Ectodermal cell (in vitro differentiated cells): ENCODE results near the gene PRDM15.

Experiments
- H3K27ac ChIP-seq: 2 replicates; pipeline ENCODE4 v1.7.0; 2013; ENCODE audit warnings: mild to moderate bottlenecking, low read depth, low read length; ENCODE audit not compliant: insufficient read depth, poor library complexity, severe bottlenecking
- H3K27me3 ChIP-seq: 2 replicates; pipeline ENCODE4 v1.7.0; 2013; ENCODE audit warnings: mild to moderate bottlenecking, low read length; ENCODE audit not compliant: insufficient read depth, control insufficient read depth, poor library complexity, severe bottlenecking
- H3K36me3 ChIP-seq: one replicate; pipeline ENCODE4 v1.7.0; 2013; ENCODE audit warnings: low read length; ENCODE audit not compliant: control insufficient read depth, insufficient read depth
- H3K4me1 ChIP-seq: one replicate; pipeline ENCODE4 v1.7.0; 2013; ENCODE audit warnings: low read length; ENCODE audit not compliant: control insufficient read depth, insufficient read depth
- H3K4me3 ChIP-seq: 2 replicates; pipeline ENCODE4 v1.7.0; 2013; ENCODE audit warnings: low read depth, low read length, control low read depth; ENCODE audit not compliant: insufficient read depth
- H3K9me3 ChIP-seq: 2 replicates; pipeline ENCODE4 v1.7.0; 2013; ENCODE audit warnings: mild to moderate bottlenecking, low read length, moderate library complexity; ENCODE audit not compliant: control insufficient read depth
- WGBS, 2 experiments: methylation state at CpG; one replicate each; pipeline ENCODE4 v1.1.7; 2013; ENCODE audit warnings: missing lambda C conversion rate in 2 of 2; 5-methylcytosine and 5-hydroxymethylcytosine counted together

The PRDM15 gene

DNA sequence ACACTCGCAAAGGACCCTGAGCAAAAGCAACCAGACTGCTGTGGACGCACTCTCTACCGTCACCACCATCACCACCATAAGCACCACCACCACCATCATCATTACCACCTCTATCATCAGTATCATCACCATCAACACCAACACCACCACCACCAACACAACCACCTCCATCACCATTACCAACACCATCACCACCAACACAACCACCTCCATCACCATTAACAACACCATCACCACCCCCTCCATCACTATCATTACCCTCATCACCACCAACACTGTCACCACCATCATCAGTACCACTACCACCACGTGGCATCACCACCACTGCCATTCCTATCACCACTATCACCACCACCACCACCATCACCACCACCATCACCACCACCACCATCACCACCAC, 73.5 kb downstream of the PRDM15 start:
- Histone ChIP-seq H3K27ac (no peak overlapping the region), H3K4me3 (no peak overlapping the region)
- 89 to 94% methylated on average over 4 of the region's 4 CpGs for WGBS, 2 experiments

DNA sequence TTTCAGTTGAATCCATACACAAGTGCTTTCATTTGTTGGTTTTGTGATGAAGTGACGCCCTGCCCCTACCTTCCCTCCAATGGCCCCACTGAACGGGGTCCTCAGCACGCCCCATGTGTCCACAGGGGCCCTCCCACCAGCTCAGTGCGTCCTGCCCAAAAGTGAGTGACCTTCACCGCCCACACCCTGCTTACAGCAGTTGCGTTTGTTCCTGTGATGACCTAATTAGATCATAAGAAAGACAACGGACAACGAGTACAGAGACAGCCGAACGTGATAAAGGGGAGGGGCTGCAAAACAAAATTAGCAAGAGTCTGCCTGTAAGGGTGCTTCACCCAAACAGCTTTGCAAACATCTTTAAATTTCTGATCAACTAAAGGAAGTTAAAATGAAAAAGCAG, 74.1 kb downstream of the PRDM15 start:
- Histone ChIP-seq H3K36me3 (no peaks in the 10 kb centered on the region), H3K27ac (no peak overlapping the region), H3K4me3 (no peak overlapping the region), H3K9me3 (no peaks in the 10 kb centered on the region), H3K4me1 (no peaks in the 10 kb centered on the region), H3K27me3 (no peaks in the 10 kb centered on the region)
- 93 to 97% methylated on average over 10 of the region's 10 CpGs for WGBS, 2 experiments

More for the DNA sequence above, 73.5 kb downstream of the PRDM15 start:
- Histone ChIP-seq H3K4me1 (no peaks in the 10 kb centered on the region), H3K27me3 (no peaks in the 10 kb centered on the region), H3K36me3 (no peaks in the 10 kb centered on the region), H3K9me3 (no peaks in the 10 kb centered on the region)

DNA sequence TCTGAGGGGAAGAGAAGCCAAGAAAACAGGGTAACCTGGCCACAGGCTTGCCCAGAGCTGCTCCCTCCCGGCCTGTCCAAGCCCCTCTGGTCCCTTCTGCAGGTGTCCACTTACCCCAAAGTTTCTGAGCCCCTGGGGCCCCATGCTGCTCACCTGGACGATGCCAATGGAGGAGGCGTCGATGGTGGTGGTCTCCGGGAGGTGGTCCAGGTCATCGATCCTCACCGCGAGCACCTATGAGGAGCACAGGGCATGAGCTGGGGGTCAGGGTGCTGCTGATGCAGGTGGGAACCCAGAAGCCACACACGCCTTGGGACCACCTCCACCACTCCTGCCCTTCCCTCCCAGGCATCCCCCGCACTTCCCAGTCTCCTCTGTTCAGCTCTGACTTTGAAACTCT, 74.8 kb downstream of the PRDM15 start:
- no peak overlapping the region for H3K27ac ChIP-seq
- no peaks in the 10 kb centered on the region for H3K36me3 ChIP-seq
- no peaks in the 10 kb centered on the region for H3K27me3 ChIP-seq
- H3K4me1 ChIP-seq, result no peaks in the 10 kb centered on the region
- no peaks in the 10 kb centered on the region for H3K9me3 ChIP-seq
- no peak overlapping the region for H3K4me3 ChIP-seq
- 96 to 98% methylated on average over 10 of the region's 10 CpGs for WGBS, 2 experiments

DNA sequence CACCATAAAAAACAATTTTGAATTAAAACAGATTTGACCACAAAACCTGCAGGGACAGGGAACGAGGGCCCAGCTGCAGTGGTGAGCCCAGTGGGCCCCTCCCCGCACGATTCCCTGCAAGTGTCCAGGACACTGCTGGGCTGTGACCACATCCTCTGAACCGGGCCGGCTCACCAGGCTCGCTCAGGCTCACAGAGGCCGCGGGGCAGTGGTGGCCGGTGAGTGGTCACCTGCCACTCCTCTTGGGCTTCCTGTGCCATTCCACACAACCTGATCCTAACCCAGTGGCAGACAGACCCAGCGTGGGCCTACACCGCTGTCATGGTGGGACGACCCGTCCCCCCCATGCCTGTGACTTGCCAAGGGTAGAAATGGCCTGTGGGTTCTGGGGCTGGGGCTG, 75.8 kb downstream of the PRDM15 start:
- no peaks in the 10 kb centered on the region for H3K4me1 ChIP-seq
- no peaks in the 10 kb centered on the region for H3K9me3 ChIP-seq
- H3K27me3 ChIP-seq, result no peaks in the 10 kb centered on the region
- no peak overlapping the region for H3K27ac ChIP-seq
- 94% methylated on average over 13 of the region's 13 CpGs for WGBS, 2 experiments
- H3K36me3 ChIP-seq, result no peaks in the 10 kb centered on the region
- no peak overlapping the region for H3K4me3 ChIP-seq

DNA sequence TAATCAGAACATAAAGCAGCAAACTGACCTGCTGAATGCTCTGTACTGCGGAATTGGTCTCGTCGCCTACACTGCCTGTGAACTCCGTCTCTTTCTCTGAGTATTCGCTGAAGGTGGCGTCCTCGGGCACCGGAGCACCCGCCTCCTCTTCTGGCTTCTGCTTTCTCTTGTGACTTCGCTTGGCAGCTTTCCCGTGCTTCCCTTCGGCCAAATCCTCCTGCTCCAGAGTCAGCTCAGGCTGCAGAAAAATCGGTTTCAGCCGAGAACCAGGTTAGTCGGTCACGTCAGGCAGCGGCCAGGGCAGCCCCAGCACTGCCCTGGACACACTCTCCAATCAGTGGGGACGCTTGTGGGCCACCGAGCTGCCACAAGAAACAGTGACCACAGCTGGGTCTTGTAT, 76.5 kb downstream of the PRDM15 start:
- 94% methylated on average over 19 of the region's 19 CpGs for WGBS, 2 experiments
- H3K4me3 ChIP-seq, result no peak overlapping the region
- H3K27me3 ChIP-seq, result no peaks in the 10 kb centered on the region
- H3K9me3 ChIP-seq, result no peaks in the 10 kb centered on the region
- H3K36me3 ChIP-seq, result no peaks in the 10 kb centered on the region
- no peaks in the 10 kb centered on the region for H3K4me1 ChIP-seq
- H3K27ac ChIP-seq, result no peak overlapping the region

DNA sequence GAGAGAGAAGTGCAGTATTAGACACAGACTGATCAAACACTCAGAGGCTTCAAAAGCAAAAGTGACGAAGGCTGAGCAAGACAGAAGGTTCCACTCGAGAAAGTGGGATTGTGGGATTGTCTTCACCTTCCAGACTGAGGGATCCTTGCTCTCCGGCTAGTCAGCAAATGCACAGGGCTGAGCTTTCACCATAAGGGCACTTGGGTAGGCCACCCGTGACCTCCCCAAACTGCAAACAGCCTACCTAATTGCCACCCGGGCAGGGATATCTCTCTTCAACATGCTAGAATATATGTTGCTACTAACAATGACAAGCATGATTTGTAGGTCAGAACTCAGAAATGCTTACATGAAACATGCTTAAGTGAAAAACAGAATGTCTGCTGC, 77.0 kb downstream of the PRDM15 start:
- H3K4me3 ChIP-seq, result no peak overlapping the region
- no peak overlapping the region for H3K27ac ChIP-seq
- no peaks in the 10 kb centered on the region for H3K36me3 ChIP-seq
- H3K4me1 ChIP-seq, result no peaks in the 10 kb centered on the region
- no peaks in the 10 kb centered on the region for H3K27me3 ChIP-seq
- WGBS, 2 experiments, result 92 to 96% methylated on average over 5 of the region's 5 CpGs
- no peaks in the 10 kb centered on the region for H3K9me3 ChIP-seq

DNA sequence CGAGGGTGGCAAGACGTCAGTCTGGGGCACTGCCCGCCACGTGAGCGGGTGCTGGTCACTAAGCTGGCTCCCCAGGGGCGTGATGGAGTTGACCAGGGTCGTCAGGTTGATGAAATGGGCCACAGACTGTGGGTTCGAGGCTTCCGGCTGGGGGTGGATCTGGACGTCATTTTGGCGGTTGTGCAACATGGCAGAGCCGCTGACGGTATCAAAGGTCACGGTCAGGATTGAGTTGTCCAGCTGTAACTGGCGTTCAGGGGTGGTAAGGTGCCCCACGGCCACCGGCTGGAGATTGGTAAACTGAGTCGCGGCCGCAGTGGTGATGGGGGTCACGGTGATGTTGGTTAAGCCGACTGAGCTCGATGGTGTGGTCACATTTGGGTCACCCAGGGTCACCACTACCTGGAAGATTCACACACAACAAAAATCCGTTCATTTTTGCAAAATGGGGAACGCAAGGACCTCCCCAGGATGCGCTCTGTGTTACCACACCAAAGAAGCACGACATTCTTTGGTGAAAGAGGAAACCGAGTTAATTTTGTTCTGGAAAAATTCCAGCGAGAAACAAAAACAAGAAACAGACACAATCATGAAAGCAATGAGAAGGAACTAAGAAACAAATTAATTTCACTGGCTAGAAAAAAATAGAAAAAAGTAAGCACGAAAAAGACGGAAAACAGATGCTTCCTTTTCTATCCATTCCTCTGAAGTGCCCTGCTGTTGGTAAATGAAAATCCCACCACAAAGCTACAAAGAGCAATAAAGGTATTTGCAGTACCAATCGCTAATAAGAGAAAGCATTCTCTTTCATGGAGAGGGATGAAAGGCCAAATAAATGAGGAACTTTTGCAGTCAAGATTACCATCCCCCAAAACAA, 77.6 kb downstream of the PRDM15 start:
- no peaks in the 10 kb centered on the region for H3K36me3 ChIP-seq
- no peak overlapping the region for H3K27ac ChIP-seq
- no peak overlapping the region for H3K4me3 ChIP-seq
- H3K27me3 ChIP-seq, result no peaks in the 10 kb centered on the region
- no peaks in the 10 kb centered on the region for H3K9me3 ChIP-seq
- WGBS, 2 experiments, result 92 to 94% methylated on average over 32 of the region's 32 CpGs
- H3K4me1 ChIP-seq, result no peaks in the 10 kb centered on the region

DNA sequence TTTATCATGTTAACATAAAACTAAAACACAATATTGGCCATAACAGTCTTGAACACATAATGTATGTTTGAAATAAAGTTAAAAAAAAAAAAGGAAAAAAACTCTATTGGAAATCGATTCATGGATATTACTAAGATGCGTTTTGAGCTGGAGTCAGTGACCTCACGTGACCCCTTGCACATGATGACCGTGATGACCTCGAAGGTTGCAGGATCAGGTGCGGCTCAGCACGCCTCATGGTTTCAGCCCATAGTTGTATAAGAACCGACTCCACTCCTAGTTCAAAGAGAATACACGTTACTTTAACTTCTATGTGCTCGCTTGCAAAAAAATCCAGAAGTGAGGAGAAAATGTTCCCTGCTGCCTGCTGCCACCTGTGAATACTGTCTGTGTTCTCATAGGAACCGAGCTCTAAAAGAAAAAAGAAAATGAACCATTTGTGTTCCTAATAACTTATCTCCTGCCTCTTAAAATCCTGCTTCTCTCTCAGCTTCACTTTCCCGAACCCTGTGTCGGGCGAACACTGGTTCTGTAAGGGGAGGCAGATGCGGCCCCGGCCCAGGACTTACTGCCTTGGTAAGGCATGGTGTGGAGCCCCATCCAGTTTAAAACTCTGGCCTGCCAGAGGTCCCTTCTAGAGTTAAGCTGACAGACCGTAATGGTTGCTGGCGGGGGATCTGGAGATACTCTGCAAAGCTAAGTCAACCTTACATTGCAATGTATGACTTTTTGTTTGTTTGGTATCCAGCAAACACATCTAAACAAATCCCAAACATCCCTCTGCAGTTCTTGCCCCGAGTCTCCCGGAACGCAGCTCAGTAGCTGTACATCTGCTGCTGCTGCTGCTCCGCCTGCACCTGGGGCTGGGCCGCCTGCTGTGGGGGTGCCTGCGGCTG, 78.5 kb downstream of the PRDM15 start:
- no peaks in the 10 kb centered on the region for H3K9me3 ChIP-seq
- no peaks in the 10 kb centered on the region for H3K27me3 ChIP-seq
- H3K27ac ChIP-seq, result no peak overlapping the region
- H3K4me3 ChIP-seq, result no peak overlapping the region
- H3K4me1 ChIP-seq, result no peaks in the 10 kb centered on the region
- no peaks in the 10 kb centered on the region for H3K36me3 ChIP-seq
- 91 to 92% methylated on average over 24 of the region's 24 CpGs for WGBS, 2 experiments

DNA sequence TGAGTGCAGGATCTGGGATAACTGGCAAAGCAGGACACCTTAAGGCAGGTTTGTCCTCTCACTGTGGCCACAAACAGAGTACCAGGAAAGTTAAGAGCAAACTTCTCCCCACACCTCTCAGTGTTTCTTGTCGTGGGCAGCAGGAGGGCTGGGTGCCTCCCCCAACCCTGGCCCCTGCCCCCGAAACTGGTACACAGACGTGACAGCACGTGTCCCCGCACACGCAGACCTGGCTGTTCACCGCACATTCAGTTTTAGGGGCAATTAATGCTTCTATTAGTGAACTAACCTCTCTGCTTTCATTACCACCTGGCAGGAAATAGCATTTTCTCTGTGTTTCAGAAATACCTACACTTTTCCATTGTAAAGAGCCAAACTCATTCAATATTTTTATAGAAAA, 79.4 kb downstream of the PRDM15 start:
- H3K27me3 ChIP-seq, result no peaks in the 10 kb centered on the region
- H3K4me1 ChIP-seq, result no peaks in the 10 kb centered on the region
- no peak overlapping the region for H3K27ac ChIP-seq
- no peaks in the 10 kb centered on the region for H3K36me3 ChIP-seq
- no peak overlapping the region for H3K4me3 ChIP-seq
- WGBS, 2 experiments, result 93 to 98% methylated on average over 7 of the region's 7 CpGs
- H3K9me3 ChIP-seq, result no peaks in the 10 kb centered on the region

DNA sequence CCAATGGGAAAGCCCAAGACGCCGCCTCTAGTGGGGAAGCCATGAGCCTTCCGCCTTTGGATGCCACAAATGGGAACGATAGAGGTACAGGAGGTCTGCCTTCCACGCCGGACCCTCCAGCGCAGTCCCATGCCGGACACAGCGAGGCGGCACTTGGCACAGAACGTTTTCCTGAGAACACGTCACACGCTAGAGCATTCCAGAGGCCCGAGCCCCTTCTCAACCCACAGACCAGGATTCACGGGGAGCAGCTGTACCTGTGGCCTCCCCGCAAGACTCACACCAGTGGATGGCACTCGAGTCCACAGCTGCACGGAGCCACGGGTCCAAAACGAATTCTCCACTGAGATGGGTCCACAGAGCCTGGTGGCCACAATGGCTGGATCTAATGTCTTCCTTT, 80.8 kb downstream of the PRDM15 start:
- no peaks in the 10 kb centered on the region for H3K27me3 ChIP-seq
- WGBS, 2 experiments, result 95 to 96% methylated on average over 20 of the region's 20 CpGs
- H3K4me1 ChIP-seq, result no peaks in the 10 kb centered on the region
- no peaks in the 10 kb centered on the region for H3K36me3 ChIP-seq
- no peaks in the 10 kb centered on the region for H3K9me3 ChIP-seq
- H3K27ac ChIP-seq, result no peak overlapping the region
- no peak overlapping the region for H3K4me3 ChIP-seq
